Large intestine (tissue), 3 donors: ENCODE results near the gene BABAM2. TPM values are rescaled to one million over a fixed set of nuclear protein-coding genes. Genes with fewer than 3 reads are reported as not detected.

Experiments used
- DNase-seq, 2 donors: peaks; one replicate each; pipeline versions ENCODE4 v3.0.0 to v3.0.0-alpha.2; 2013
- H3K27ac ChIP-seq: one replicate; pipeline ENCODE4 v1.5.1; 2013; ENCODE audit warnings: low read length
- H3K27me3 ChIP-seq: 2 replicates; pipeline ENCODE4 v1.6.1; 2013; ENCODE audit warnings: low read length; ENCODE audit not compliant: control insufficient read depth, insufficient read depth
- H3K36me3 ChIP-seq: 2 replicates; pipeline ENCODE4 v1.6.1; 2013; ENCODE audit warnings: low read length; ENCODE audit not compliant: control insufficient read depth, insufficient read depth
- H3K4me1 ChIP-seq: one replicate; pipeline ENCODE4 v1.6.1; 2013; ENCODE audit warnings: low read length; ENCODE audit not compliant: control insufficient read depth, insufficient read depth
- H3K4me3 ChIP-seq: one replicate; pipeline ENCODE4 v1.5.1; 2013; ENCODE audit warnings: low read length
- H3K9me3 ChIP-seq: one replicate; pipeline ENCODE4 v1.6.1; 2013; ENCODE audit warnings: mild to moderate bottlenecking, low read depth, low read length, moderate library complexity; ENCODE audit not compliant: control insufficient read depth
- WGBS: methylation state at CpG from one replicate; pipeline ENCODE4 v1.1.5; 2013; ENCODE audit warnings: low lambda C conversion rate; ENCODE audit not compliant: insufficient coverage; 5-methylcytosine and 5-hydroxymethylcytosine counted together
- polyA plus RNA-seq: library from polyadenylated mRNA; unstranded; fragments of 120-200 nt; gene quantifications from one replicate; pipeline ENCODE4 v1.2.1, GENCODE V29; 2013

The BABAM2 gene
- polyA plus RNA-seq, 1 donor = 32.0 TPM

GRCh38 chr2:28319118-28320008 is 428.8 kb downstream of the BABAM2 start:
- Histone ChIP-seq H3K9me3 (no peaks in the 10 kb centered on the region), H3K4me3 (no peak overlapping the region), H3K27ac (no peak overlapping the region), H3K4me1 (no peaks in the 10 kb centered on the region), H3K36me3 (no peaks in the 10 kb centered on the region), H3K27me3 (no peaks in the 10 kb centered on the region)
- no CpG with 5 or more reads among the region's 15 CpGs for WGBS
- DNase-seq = no peak

- no peak for DNase-seq
- no CpG with 5 or more reads among the region's 6 CpGs for WGBS
- H3K4me1 ChIP-seq = no peaks in the 10 kb centered on the region
- H3K36me3 ChIP-seq = no peaks in the 10 kb centered on the region
- no peaks in the 10 kb centered on the region for H3K27me3 ChIP-seq
- H3K27ac ChIP-seq = no peak overlapping the region
- no peak overlapping the region for H3K4me3 ChIP-seq
- no peaks in the 10 kb centered on the region for H3K9me3 ChIP-seq
Measured at GRCh38 chr2:28320009-28320365, 429.5 kb downstream of the BABAM2 start.

- Histone ChIP-seq H3K27ac (no peak overlapping the region), H3K9me3 (no peaks in the 10 kb centered on the region), H3K27me3 (no peaks in the 10 kb centered on the region), H3K36me3 (no peaks in the 10 kb centered on the region), H3K4me1 (no peaks in the 10 kb centered on the region), H3K4me3 (no peak overlapping the region)
- DNase-seq = no peak
- WGBS = no CpG with 5 or more reads among the region's 7 CpGs
Measured at GRCh38 chr2:28320371-28320770, 429.8 kb downstream of the BABAM2 start.

- Histone ChIP-seq H3K4me1 (no peaks in the 10 kb centered on the region), H3K27me3 (no peaks in the 10 kb centered on the region), H3K4me3 (no peak overlapping the region), H3K36me3 (no peaks in the 10 kb centered on the region), H3K27ac (no peak overlapping the region), H3K9me3 (no peaks in the 10 kb centered on the region)
- no peak for DNase-seq
- 49% methylated on average over 2 of the region's 4 CpGs for WGBS
Measured at GRCh38 chr2:28321426-28321825, 430.9 kb downstream of the BABAM2 start.

- H3K27ac ChIP-seq = no peak overlapping the region
- WGBS = no CpG with 5 or more reads among the region's 5 CpGs
Measured at GRCh38 chr2:28322051-28322450, 431.5 kb downstream of the BABAM2 start.

GRCh38 chr2:28322456-28322855 is 431.9 kb downstream of the BABAM2 start:
- Histone ChIP-seq H3K4me1 (no peaks in the 10 kb centered on the region), H3K4me3 (no peak overlapping the region), H3K27ac (no peak overlapping the region), H3K27me3 (no peaks in the 10 kb centered on the region), H3K9me3 (no peaks in the 10 kb centered on the region), H3K36me3 (peaks cover under 1% of the 10 kb centered on the region)
- WGBS = no CpG with 5 or more reads among the region's 8 CpGs
- no peak for DNase-seq

More at GRCh38 chr2:28322051-28322450, 431.5 kb downstream of the BABAM2 start:
- Histone ChIP-seq H3K4me3 (no peak overlapping the region), H3K36me3 (no peaks in the 10 kb centered on the region), H3K4me1 (no peaks in the 10 kb centered on the region), H3K9me3 (no peaks in the 10 kb centered on the region), H3K27me3 (no peaks in the 10 kb centered on the region)
- DNase-seq = no peak

- DNase-seq = no peak
- Histone ChIP-seq H3K27me3 (no peaks in the 10 kb centered on the region), H3K9me3 (no peaks in the 10 kb centered on the region), H3K4me1 (no peaks in the 10 kb centered on the region), H3K27ac (no peak overlapping the region), H3K36me3 (peaks cover 2% of the 10 kb centered on the region), H3K4me3 (no peak overlapping the region)
- 100% methylated on average over 1 of the region's 6 CpGs for WGBS
Measured at GRCh38 chr2:28322981-28323396, 432.5 kb downstream of the BABAM2 start.

GRCh38 chr2:28325173-28325566 is 434.6 kb downstream of the BABAM2 start:
- no CpG with 5 or more reads among the region's 5 CpGs for WGBS
- Histone ChIP-seq H3K9me3 (no peaks in the 10 kb centered on the region), H3K4me1 (no peaks in the 10 kb centered on the region), H3K27ac (no peak overlapping the region), H3K4me3 (no peak overlapping the region), H3K27me3 (no peaks in the 10 kb centered on the region), H3K36me3 (peaks cover 2% of the 10 kb centered on the region)
- no peak for DNase-seq

- H3K4me3 ChIP-seq = no peak overlapping the region
- no peak overlapping the region for H3K27ac ChIP-seq
- DNase-seq = no peak
- no peaks in the 10 kb centered on the region for H3K4me1 ChIP-seq
- no peaks in the 10 kb centered on the region for H3K9me3 ChIP-seq
- no CpG with 5 or more reads among the region's 10 CpGs for WGBS
- H3K27me3 ChIP-seq = no peaks in the 10 kb centered on the region
- peaks cover 2% of the 10 kb centered on the region for H3K36me3 ChIP-seq
Measured at GRCh38 chr2:28325567-28326468, 435.3 kb downstream of the BABAM2 start.

- no peaks in the 10 kb centered on the region for H3K27me3 ChIP-seq
- H3K27ac ChIP-seq = no peak overlapping the region
- no peak overlapping the region for H3K4me3 ChIP-seq
- peaks cover 2% of the 10 kb centered on the region for H3K36me3 ChIP-seq
- H3K9me3 ChIP-seq = no peaks in the 10 kb centered on the region
- no peaks in the 10 kb centered on the region for H3K4me1 ChIP-seq
- WGBS = no CpG with 5 or more reads among the region's 4 CpGs
- DNase-seq = no peak
Measured at GRCh38 chr2:28326469-28326805, 435.9 kb downstream of the BABAM2 start.
